WTC11 (cell line): Measurements from ENCODE around the gene CTNNA3. TPM values are rescaled to one million over a fixed set of nuclear protein-coding genes. Genes with fewer than 3 reads are reported as not detected.

Experiments used
- ATAC-seq: fragments of 200-7000 bp; cut with Tn5 transposase; 2 replicates; pipeline ENCODE4 v1.10.0; 2021; ENCODE audit warnings: mild to moderate bottlenecking, moderate library complexity
- CTCF ChIA-PET: fragments of 300-600 bp; sonication (Branson Sonifier 250); formaldehyde crosslinking; loops from one replicate; lab custom pipeline; 2021; ENCODE audit warnings: antibody characterized with exemption; lab: Charles Lee
- POLR2A ChIA-PET: fragments of 350-600 bp; sonication (Branson Sonifier 250); formaldehyde crosslinking; loops from one replicate; lab custom pipeline; 2021; ENCODE audit warnings: antibody characterized with exemption; lab: Charles Lee
- DNase-seq: peaks from one replicate; pipeline ENCODE4 v3.0.0; 2021; ENCODE audit warnings: low spot score
- H3K27ac Mint-ChIP-seq: 2 replicates; pipeline ENCODE4 v1.8.0; 2021; ENCODE audit warnings: mixed read lengths
- H3K27me3 Mint-ChIP-seq: 2 replicates; pipeline ENCODE4 v1.8.0; 2021; ENCODE audit warnings: low read depth, mild to moderate bottlenecking, moderate library complexity, mixed read lengths
- H3K36me3 Mint-ChIP-seq: 2 replicates; pipeline ENCODE4 v1.8.0; 2021; ENCODE audit warnings: mixed read lengths
- H3K4me1 Mint-ChIP-seq: 2 replicates; pipeline ENCODE4 v1.8.0; 2022; ENCODE audit warnings: mixed read lengths
- H3K4me3 Mint-ChIP-seq: 2 replicates; pipeline ENCODE4 v1.8.0; 2021; ENCODE audit warnings: mild to moderate bottlenecking, moderate library complexity, mixed read lengths
- H3K9me3 Mint-ChIP-seq: 2 replicates; pipeline ENCODE4 v1.8.0; 2021; ENCODE audit warnings: mixed read lengths
- ATF1 ChIP-seq: sonication (generic); formaldehyde crosslinking; IDR thresholded peaks from 2 replicates; pipeline ENCODE4 v1.8.1; 2023; ENCODE audit warnings: mild to moderate bottlenecking, moderate library complexity, missing genetic modification reagents
- FOXK1 ChIP-seq: sonication (generic); formaldehyde crosslinking; IDR thresholded peaks from 2 replicates; pipeline ENCODE4 v1.8.0; 2022; ENCODE audit warnings: mild to moderate bottlenecking, moderate library complexity, missing genetic modification reagents
- GTF2I ChIP-seq: fragments of 250-450 bp; sonication (Bioruptor Pico); conservative IDR thresholded peaks from 2 replicates; pipeline ENCODE4 v1.4.0; 2021; ENCODE audit warnings: mild to moderate bottlenecking
- IRF2 ChIP-seq: sonication (generic); formaldehyde crosslinking; IDR thresholded peaks from 2 replicates; pipeline ENCODE4 v1.8.0; 2022; ENCODE audit warnings: low read depth, missing genetic modification reagents, borderline replicate concordance
- JAZF1 ChIP-seq: fragments of 250-450 bp; sonication (Bioruptor Pico); IDR thresholded peaks from 2 replicates; pipeline ENCODE4 v1.9.0; 2021; ENCODE audit warnings: moderate library complexity, mild to moderate bottlenecking, inconsistent platforms
- KAT7 ChIP-seq: sonication (generic); formaldehyde crosslinking; IDR thresholded peaks from 2 replicates; pipeline ENCODE4 v1.8.1; 2023; ENCODE audit warnings: missing genetic modification reagents, mild to moderate bottlenecking, borderline replicate concordance
- MXD4 ChIP-seq: fragments of 250-450 bp; sonication (Bioruptor Pico); IDR thresholded peaks from 2 replicates; pipeline ENCODE4 v1.8.0; 2021; ENCODE audit warnings: mild to moderate bottlenecking, moderate library complexity, borderline replicate concordance
- OVOL2 ChIP-seq: fragments of 250-450 bp; sonication (Bioruptor Pico); IDR thresholded peaks from 2 replicates; pipeline ENCODE4 v1.9.0; 2021; ENCODE audit warnings: mild to moderate bottlenecking, borderline replicate concordance
- PRRX2 ChIP-seq: fragments of 250-450 bp; sonication (Bioruptor Pico); IDR thresholded peaks from 2 replicates; pipeline ENCODE4 v1.8.0; 2021; ENCODE audit warnings: mild to moderate bottlenecking
- RELA ChIP-seq: sonication (generic); formaldehyde crosslinking; IDR thresholded peaks from 2 replicates; pipeline ENCODE4 v1.8.1; 2022; ENCODE audit warnings: missing genetic modification reagents, mild to moderate bottlenecking, borderline replicate concordance
- ZNF232 ChIP-seq: sonication (generic); formaldehyde crosslinking; IDR thresholded peaks from 2 replicates; pipeline ENCODE4 v1.8.0; 2022; ENCODE audit warnings: mild to moderate bottlenecking, missing genetic modification reagents
- ZNF396 ChIP-seq: fragments of 250-450 bp; sonication (Bioruptor Pico); IDR thresholded peaks from 2 replicates; pipeline ENCODE4 v1.8.0; 2021; ENCODE audit warnings: mild to moderate bottlenecking, moderate library complexity, borderline replicate concordance
- total RNA-seq: library from RNA; stranded (reverse); gene quantifications from 3 replicates; pipeline ENCODE4 v1.2.3, GENCODE V29; 2021
- TF ChIP-seq, protein P1 (sequence below): sonication (generic); formaldehyde crosslinking; conservative IDR thresholded peaks from 2 replicates; pipeline ENCODE4 v1.8.1; 2022; ENCODE audit warnings: mild to moderate bottlenecking, missing genetic modification reagents
- TF ChIP-seq, protein P2 (sequence below): fragments of 250-450 bp; sonication (Bioruptor Pico); IDR thresholded peaks from 2 replicates; pipeline ENCODE4 v2.1.2; 2022; ENCODE audit warnings: mild to moderate bottlenecking, moderate library complexity
- TF ChIP-seq, protein P3 (sequence below): fragments of 250-450 bp; sonication (Bioruptor Pico); IDR thresholded peaks from 2 replicates; pipeline ENCODE4 v1.9.0; 2021; ENCODE audit warnings: mild to moderate bottlenecking
- TF ChIP-seq, protein P4 (sequence below): sonication (generic); formaldehyde crosslinking; IDR thresholded peaks from 2 replicates; pipeline ENCODE4 v1.8.0; 2023; ENCODE audit warnings: missing genetic modification reagents
- TF ChIP-seq, protein P5 (sequence below): sonication (generic); formaldehyde crosslinking; IDR thresholded peaks from 2 replicates; pipeline ENCODE4 v1.8.0; 2023; ENCODE audit warnings: mild to moderate bottlenecking, missing genetic modification reagents
- TF ChIP-seq, protein P6 (sequence below): sonication (generic); formaldehyde crosslinking; IDR thresholded peaks from 2 replicates; pipeline ENCODE4 v1.8.1; 2022; ENCODE audit warnings: low read depth, mild to moderate bottlenecking, moderate library complexity, missing genetic modification reagents, borderline replicate concordance
- TF ChIP-seq, protein P7 (sequence below): sonication (generic); formaldehyde crosslinking; IDR thresholded peaks from 2 replicates; pipeline ENCODE4 v1.8.1; 2022; ENCODE audit warnings: mild to moderate bottlenecking, missing genetic modification reagents, moderate library complexity, borderline replicate concordance
- TF ChIP-seq, protein P8 (sequence below): fragments of 200-600 bp; IDR thresholded peaks from 2 replicates; pipeline ENCODE4 v1.8.0; 2022; ENCODE audit warnings: antibody characterized with exemption

CTNNA3 gene
- total RNA-seq, 1 experiment from 2014 or later = 6.1 TPM

DNA sequence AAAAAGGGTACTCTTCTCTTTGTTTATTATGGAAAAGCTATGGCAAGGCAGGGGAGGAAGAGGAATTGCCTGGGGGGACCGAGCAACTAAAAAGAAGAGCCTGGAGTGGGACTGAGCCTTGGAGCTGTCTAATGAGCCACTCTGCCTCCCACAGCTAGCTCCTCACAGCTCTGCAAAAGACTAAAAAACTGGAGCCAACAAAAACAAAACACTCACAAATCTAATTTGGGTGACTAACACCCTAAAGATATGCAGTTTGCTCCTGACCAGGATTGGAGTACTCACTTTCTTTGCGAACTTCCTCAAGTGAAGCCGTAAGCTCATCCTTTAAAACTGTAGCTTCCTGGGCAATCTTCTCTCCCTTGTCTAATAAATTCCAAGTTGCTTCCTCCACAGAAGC lies 89.4 kb downstream of the CTNNA3 start:
- Mint-ChIP-seq H3K27ac (0 out of 2 replicates have a peak overlapping the region, but pooled peaks have one; percentile 24), H3K4me3 (no peak overlapping the region), H3K9me3 (no peaks in the 10 kb centered on the region), H3K4me1 (peaks cover 27% of the 10 kb centered on the region), H3K27me3 (no peaks in the 10 kb centered on the region), H3K36me3 (no peaks in the 10 kb centered on the region)
- POLR2A ChIA-PET = no interaction called here
- ATAC-seq (peak; percentile 79), DNase-seq (no peak)
- CTCF ChIA-PET = interaction anchor here (1.7 kb wide), 1 partner anchor 173 kb away, joined by 4 read pairs; no protein-coding TSS in a partner anchor
- TF ChIP-seq ATF1 (CRISPR knock-in tag) (no peak), RELA (CRISPR knock-in tag) (no peak), ZNF232 (CRISPR knock-in tag) (no peak)
- TF ChIP-seq, protein P1, sequence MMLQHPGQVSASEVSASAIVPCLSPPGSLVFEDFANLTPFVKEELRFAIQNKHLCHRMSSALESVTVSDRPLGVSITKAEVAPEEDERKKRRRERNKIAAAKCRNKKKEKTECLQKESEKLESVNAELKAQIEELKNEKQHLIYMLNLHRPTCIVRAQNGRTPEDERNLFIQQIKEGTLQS = no peak

DNA sequence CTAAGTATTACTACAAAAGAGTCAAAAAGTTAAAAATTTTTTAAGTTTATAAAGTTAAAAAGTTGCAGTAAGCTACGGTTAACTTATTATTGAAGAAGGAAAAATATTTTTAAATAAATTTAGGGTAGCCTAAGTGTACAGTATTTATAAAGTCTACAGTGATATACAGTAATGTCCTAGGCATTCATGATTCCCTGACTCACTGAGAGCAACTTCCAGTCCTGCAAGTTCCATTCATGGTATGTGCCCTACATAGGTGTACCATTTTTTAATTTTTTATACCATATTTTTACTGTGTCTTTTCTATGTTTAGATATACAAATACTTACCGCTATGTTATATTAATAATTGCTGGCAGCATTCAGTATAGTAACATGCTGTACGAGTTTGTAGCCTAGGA lies 92.3 kb downstream of the CTNNA3 start:
- DNase-seq (no peak), ATAC-seq (no peak)
- Mint-ChIP-seq H3K27ac (no peak overlapping the region), H3K36me3 (no peaks in the 10 kb centered on the region), H3K27me3 (no peaks in the 10 kb centered on the region), H3K9me3 (no peaks in the 10 kb centered on the region), H3K4me1 (peaks cover 11% of the 10 kb centered on the region), H3K4me3 (no peak overlapping the region)
- CTCF ChIA-PET = no interaction called here
- POLR2A ChIA-PET = no interaction called here
- TF ChIP-seq, protein P2, sequence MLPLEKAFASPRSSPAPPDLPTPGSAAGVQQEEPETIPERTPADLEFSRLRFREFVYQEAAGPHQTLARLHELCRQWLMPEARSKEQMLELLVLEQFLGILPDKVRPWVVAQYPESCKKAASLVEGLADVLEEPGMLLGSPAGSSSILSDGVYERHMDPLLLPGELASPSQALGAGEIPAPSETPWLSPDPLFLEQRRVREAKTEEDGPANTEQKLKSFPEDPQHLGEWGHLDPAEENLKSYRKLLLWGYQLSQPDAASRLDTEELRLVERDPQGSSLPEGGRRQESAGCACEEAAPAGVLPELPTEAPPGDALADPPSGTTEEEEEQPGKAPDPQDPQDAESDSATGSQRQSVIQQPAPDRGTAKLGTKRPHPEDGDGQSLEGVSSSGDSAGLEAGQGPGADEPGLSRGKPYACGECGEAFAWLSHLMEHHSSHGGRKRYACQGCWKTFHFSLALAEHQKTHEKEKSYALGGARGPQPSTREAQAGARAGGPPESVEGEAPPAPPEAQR (CRISPR knock-in tag) = no peak
- TF ChIP-seq MXD4 (CRISPR knock-in tag) (no peak), PRRX2 (CRISPR knock-in tag) (no peak), FOXK1 (CRISPR knock-in tag) (no peak), KAT7 (CRISPR knock-in tag) (no peak), OVOL2 (no peak)
- TF ChIP-seq, protein P3, sequence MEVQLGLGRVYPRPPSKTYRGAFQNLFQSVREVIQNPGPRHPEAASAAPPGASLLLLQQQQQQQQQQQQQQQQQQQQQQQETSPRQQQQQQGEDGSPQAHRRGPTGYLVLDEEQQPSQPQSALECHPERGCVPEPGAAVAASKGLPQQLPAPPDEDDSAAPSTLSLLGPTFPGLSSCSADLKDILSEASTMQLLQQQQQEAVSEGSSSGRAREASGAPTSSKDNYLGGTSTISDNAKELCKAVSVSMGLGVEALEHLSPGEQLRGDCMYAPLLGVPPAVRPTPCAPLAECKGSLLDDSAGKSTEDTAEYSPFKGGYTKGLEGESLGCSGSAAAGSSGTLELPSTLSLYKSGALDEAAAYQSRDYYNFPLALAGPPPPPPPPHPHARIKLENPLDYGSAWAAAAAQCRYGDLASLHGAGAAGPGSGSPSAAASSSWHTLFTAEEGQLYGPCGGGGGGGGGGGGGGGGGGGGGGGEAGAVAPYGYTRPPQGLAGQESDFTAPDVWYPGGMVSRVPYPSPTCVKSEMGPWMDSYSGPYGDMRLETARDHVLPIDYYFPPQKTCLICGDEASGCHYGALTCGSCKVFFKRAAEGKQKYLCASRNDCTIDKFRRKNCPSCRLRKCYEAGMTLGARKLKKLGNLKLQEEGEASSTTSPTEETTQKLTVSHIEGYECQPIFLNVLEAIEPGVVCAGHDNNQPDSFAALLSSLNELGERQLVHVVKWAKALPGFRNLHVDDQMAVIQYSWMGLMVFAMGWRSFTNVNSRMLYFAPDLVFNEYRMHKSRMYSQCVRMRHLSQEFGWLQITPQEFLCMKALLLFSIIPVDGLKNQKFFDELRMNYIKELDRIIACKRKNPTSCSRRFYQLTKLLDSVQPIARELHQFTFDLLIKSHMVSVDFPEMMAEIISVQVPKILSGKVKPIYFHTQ (CRISPR knock-in tag) = no peak
- TF ChIP-seq, protein P4, sequence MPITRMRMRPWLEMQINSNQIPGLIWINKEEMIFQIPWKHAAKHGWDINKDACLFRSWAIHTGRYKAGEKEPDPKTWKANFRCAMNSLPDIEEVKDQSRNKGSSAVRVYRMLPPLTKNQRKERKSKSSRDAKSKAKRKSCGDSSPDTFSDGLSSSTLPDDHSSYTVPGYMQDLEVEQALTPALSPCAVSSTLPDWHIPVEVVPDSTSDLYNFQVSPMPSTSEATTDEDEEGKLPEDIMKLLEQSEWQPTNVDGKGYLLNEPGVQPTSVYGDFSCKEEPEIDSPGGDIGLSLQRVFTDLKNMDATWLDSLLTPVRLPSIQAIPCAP (CRISPR knock-in tag) = no peak
- TF ChIP-seq, all 79 proteins: peak for 0

DNA sequence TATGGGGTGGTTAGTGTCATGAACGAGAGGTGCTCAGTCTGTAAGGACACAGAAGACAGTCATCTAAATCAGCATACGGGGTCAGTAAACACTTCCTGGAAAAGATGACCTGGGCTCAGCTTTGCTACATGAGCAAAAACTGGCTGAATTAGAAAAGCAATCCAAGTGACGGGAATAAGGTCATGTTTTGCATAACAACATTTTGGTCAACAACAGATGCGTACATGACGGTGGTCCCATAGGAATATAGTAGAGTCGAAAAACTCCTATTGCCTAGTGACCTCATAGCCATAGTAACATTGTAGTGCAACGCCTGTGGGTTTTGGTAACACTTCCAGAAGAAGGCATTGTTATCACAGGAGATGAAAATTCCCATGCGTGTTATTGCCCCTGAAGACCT lies 92.9 kb downstream of the CTNNA3 start:
- no peak overlapping the region for H3K4me3 Mint-ChIP-seq
- TF ChIP-seq GTF2I (CRISPR knock-in tag) (no peak), FOXK1 (CRISPR knock-in tag) (no peak), JAZF1 (no peak), ZNF396 (CRISPR knock-in tag) (no peak), IRF2 (CRISPR knock-in tag) (no peak), MXD4 (CRISPR knock-in tag) (no peak)
- TF ChIP-seq, protein P5, sequence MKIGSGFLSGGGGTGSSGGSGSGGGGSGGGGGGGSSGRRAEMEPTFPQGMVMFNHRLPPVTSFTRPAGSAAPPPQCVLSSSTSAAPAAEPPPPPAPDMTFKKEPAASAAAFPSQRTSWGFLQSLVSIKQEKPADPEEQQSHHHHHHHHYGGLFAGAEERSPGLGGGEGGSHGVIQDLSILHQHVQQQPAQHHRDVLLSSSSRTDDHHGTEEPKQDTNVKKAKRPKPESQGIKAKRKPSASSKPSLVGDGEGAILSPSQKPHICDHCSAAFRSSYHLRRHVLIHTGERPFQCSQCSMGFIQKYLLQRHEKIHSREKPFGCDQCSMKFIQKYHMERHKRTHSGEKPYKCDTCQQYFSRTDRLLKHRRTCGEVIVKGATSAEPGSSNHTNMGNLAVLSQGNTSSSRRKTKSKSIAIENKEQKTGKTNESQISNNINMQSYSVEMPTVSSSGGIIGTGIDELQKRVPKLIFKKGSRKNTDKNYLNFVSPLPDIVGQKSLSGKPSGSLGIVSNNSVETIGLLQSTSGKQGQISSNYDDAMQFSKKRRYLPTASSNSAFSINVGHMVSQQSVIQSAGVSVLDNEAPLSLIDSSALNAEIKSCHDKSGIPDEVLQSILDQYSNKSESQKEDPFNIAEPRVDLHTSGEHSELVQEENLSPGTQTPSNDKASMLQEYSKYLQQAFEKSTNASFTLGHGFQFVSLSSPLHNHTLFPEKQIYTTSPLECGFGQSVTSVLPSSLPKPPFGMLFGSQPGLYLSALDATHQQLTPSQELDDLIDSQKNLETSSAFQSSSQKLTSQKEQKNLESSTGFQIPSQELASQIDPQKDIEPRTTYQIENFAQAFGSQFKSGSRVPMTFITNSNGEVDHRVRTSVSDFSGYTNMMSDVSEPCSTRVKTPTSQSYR = no peak
- TF ChIP-seq, protein P6, sequence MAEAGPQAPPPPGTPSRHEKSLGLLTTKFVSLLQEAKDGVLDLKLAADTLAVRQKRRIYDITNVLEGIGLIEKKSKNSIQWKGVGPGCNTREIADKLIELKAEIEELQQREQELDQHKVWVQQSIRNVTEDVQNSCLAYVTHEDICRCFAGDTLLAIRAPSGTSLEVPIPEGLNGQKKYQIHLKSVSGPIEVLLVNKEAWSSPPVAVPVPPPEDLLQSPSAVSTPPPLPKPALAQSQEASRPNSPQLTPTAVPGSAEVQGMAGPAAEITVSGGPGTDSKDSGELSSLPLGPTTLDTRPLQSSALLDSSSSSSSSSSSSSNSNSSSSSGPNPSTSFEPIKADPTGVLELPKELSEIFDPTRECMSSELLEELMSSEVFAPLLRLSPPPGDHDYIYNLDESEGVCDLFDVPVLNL (CRISPR knock-in tag) = no peak
- TF ChIP-seq, protein P7, sequence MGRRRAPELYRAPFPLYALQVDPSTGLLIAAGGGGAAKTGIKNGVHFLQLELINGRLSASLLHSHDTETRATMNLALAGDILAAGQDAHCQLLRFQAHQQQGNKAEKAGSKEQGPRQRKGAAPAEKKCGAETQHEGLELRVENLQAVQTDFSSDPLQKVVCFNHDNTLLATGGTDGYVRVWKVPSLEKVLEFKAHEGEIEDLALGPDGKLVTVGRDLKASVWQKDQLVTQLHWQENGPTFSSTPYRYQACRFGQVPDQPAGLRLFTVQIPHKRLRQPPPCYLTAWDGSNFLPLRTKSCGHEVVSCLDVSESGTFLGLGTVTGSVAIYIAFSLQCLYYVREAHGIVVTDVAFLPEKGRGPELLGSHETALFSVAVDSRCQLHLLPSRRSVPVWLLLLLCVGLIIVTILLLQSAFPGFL (CRISPR knock-in tag) = no peak
- TF ChIP-seq, protein P8, sequence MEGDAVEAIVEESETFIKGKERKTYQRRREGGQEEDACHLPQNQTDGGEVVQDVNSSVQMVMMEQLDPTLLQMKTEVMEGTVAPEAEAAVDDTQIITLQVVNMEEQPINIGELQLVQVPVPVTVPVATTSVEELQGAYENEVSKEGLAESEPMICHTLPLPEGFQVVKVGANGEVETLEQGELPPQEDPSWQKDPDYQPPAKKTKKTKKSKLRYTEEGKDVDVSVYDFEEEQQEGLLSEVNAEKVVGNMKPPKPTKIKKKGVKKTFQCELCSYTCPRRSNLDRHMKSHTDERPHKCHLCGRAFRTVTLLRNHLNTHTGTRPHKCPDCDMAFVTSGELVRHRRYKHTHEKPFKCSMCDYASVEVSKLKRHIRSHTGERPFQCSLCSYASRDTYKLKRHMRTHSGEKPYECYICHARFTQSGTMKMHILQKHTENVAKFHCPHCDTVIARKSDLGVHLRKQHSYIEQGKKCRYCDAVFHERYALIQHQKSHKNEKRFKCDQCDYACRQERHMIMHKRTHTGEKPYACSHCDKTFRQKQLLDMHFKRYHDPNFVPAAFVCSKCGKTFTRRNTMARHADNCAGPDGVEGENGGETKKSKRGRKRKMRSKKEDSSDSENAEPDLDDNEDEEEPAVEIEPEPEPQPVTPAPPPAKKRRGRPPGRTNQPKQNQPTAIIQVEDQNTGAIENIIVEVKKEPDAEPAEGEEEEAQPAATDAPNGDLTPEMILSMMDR = no peak

More for the DNA sequence above, 92.9 kb downstream of the CTNNA3 start:
- ATAC-seq = no peak
- Mint-ChIP-seq H3K27me3 (no peaks in the 10 kb centered on the region), H3K4me1 (peaks cover 11% of the 10 kb centered on the region), H3K9me3 (0 out of 2 replicates have a peak, but pooled peaks cover 3% of the 10 kb centered on the region), H3K27ac (no peak overlapping the region), H3K36me3 (no peaks in the 10 kb centered on the region)
- ChIA-PET CTCF (no interaction called here), POLR2A (no interaction called here)
- no peak for DNase-seq
